ENCODE results near the gene SENP5. TPM values are rescaled to one million over a fixed set of nuclear protein-coding genes. Genes with fewer than 3 reads are reported as not detected.

Gene SENP5
- total RNA-seq, 3 donors from 2014 or later = 24.3 to 48.1 (median 31.0) TPM

- TF ChIP-seq, protein P1, sequence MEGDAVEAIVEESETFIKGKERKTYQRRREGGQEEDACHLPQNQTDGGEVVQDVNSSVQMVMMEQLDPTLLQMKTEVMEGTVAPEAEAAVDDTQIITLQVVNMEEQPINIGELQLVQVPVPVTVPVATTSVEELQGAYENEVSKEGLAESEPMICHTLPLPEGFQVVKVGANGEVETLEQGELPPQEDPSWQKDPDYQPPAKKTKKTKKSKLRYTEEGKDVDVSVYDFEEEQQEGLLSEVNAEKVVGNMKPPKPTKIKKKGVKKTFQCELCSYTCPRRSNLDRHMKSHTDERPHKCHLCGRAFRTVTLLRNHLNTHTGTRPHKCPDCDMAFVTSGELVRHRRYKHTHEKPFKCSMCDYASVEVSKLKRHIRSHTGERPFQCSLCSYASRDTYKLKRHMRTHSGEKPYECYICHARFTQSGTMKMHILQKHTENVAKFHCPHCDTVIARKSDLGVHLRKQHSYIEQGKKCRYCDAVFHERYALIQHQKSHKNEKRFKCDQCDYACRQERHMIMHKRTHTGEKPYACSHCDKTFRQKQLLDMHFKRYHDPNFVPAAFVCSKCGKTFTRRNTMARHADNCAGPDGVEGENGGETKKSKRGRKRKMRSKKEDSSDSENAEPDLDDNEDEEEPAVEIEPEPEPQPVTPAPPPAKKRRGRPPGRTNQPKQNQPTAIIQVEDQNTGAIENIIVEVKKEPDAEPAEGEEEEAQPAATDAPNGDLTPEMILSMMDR (IDR thresholded peaks at IDR 0.05) = no peak
- DNase-seq (peak in 1 of 3 donors; percentile 72), ATAC-seq (peak; percentile 88)
- Histone ChIP-seq H3K36me3 (ENCODE audit: low read depth) (no peaks in the 10 kb centered on the region), H3K4me3 (no peak overlapping the region), H3K9me3 (no peaks in the 10 kb centered on the region), H3K4me1 (ENCODE audit: low read depth) (peaks cover 25% of the 10 kb centered on the region)
- intact Hi-C loops (cut with DNase I, micrococcal nuclease) = no loop called here
These were observed 94.6 kb downstream of the SENP5 start for GRCh38 chr3:196962108-196962929.

- intact Hi-C loops (cut with DNase I, micrococcal nuclease) = no loop called here
- H3K9me3 ChIP-seq = no peaks in the 10 kb centered on the region
- DNase-seq (no peak), ATAC-seq (no peak)
- TF ChIP-seq, protein P1 (IDR thresholded peaks at IDR 0.05) = no peak
- H3K4me1 ChIP-seq (ENCODE audit: low read depth) = peaks cover 29% of the 10 kb centered on the region
- no peak overlapping the region for H3K4me3 ChIP-seq
- H3K36me3 ChIP-seq (ENCODE audit: low read depth) = no peaks in the 10 kb centered on the region
These were observed 95.4 kb downstream of the SENP5 start for GRCh38 chr3:196962930-196963630.

- DNase-seq (no peak), ATAC-seq (no peak)
- intact Hi-C loops (cut with DNase I, micrococcal nuclease) = no loop called here
- TF ChIP-seq, protein P1 (IDR thresholded peaks at IDR 0.05) = no peak
- Histone ChIP-seq H3K4me3 (no peak overlapping the region), H3K9me3 (no peaks in the 10 kb centered on the region), H3K4me1 (ENCODE audit: low read depth) (peaks cover 29% of the 10 kb centered on the region), H3K36me3 (ENCODE audit: low read depth) (no peaks in the 10 kb centered on the region)
These were observed 95.9 kb downstream of the SENP5 start for GRCh38 chr3:196963631-196963953.

DNA sequence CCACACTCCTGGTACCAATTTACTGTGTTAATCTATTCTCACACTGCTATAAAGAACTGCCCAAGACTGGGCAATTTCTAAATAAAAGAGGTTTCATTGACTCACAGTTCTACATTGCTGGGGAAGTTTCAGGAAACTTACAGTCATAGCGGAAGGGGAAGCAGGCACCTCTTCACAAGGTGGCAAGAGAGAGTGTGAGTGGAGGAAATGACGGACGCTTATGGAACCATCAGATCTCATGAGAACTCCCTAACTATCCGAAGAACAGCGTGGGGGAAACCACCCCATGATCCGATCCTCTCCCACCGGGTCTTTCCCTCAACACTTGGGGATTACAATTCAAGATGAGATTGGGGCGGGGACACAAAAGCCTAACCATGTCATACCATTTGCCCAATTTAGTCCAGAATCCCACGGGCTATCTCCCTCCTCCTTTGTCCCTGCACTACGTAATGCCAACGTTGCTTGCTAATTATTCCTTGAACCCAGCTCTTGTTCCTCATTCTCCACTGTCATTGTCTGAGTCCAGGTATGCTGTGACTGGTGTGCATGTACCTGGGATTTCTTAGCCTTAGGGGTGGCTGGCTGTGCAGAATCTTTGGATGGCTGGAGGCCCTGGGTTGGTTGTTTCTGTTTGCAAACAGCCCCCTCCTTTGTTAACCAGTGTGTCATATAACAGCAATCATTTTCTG is 97.5 kb downstream of the SENP5 start:
- Histone ChIP-seq H3K4me3 (no peak overlapping the region), H3K36me3 (ENCODE audit: low read depth) (no peaks in the 10 kb centered on the region), H3K9me3 (no peaks in the 10 kb centered on the region), H3K4me1 (ENCODE audit: low read depth) (peaks cover 29% of the 10 kb centered on the region)
- DNase-seq = no peak
- ATAC-seq = no peak
- TF ChIP-seq, protein P1 (IDR thresholded peaks at IDR 0.05) = no peak
- intact Hi-C loops (cut with DNase I, micrococcal nuclease) = no loop called here

- H3K9me3 ChIP-seq = no peaks in the 10 kb centered on the region
- ATAC-seq (no peak), DNase-seq (no peak)
- no peaks in the 10 kb centered on the region for H3K36me3 ChIP-seq (ENCODE audit: low read depth)
- peaks cover 25% of the 10 kb centered on the region for H3K4me1 ChIP-seq (ENCODE audit: low read depth)
- intact Hi-C loops (cut with DNase I, micrococcal nuclease) = no loop called here
- TF ChIP-seq, protein P1 (IDR thresholded peaks at IDR 0.05) = no peak
- no peak overlapping the region for H3K4me3 ChIP-seq
These were observed 98.1 kb downstream of the SENP5 start for GRCh38 chr3:196965804-196966173.
